GM12872 (cell line): ENCODE measurements around the gene TRIM46.

Source experiments
- CTCF ChIP-seq: IDR thresholded peaks from 3 replicates; pipeline ENCODE4 v1.5.1; 2011; ENCODE audit warnings: low read depth, mild to moderate bottlenecking, low read length, moderate library complexity; ENCODE audit not compliant: insufficient read depth

The TRIM46 gene

GRCh38 chr1:155173478-155174323, at the start of gene TRIM46:
Gene TRIM46, plus strand, starts transcription at chr1:155173849. Its CDS starts 118 bp downstream, at chr1:155173967.
- no peak for TF ChIP-seq CTCF

GRCh38 chr1:155124503-155125463, 48.9 kb upstream of the TRIM46 start:
- TF ChIP-seq CTCF, result no peak

- TF ChIP-seq CTCF, result no peak
These were observed 48.1 kb upstream of the TRIM46 start for GRCh38 chr1:155125511-155125945.

GRCh38 chr1:155125946-155126555, 47.6 kb upstream of the TRIM46 start:
- no peak for TF ChIP-seq CTCF

GRCh38 chr1:155126556-155127104, 47.0 kb upstream of the TRIM46 start:
- TF ChIP-seq CTCF, result no peak

GRCh38 chr1:155127105-155127966, 46.3 kb upstream of the TRIM46 start, which contains the start of gene EFNA1:
Gene EFNA1, plus strand, starts transcription at chr1:155127876. Its CDS starts 102 bp downstream, at chr1:155127978.
- TF ChIP-seq CTCF, result no peak
